Neural crest cell (in vitro differentiated cells): Measurements from ENCODE around the gene TXNRD3. TPM values are rescaled to one million over a fixed set of nuclear protein-coding genes. Genes with fewer than 3 reads are reported as not detected.

Experiments
- DNase-seq: peaks from one replicate; pipeline ENCODE4 v3.0.0; 2021; ENCODE audit warnings: low read depth, mixed read lengths, low spot score
- H3K27ac Mint-ChIP-seq: one replicate; pipeline ENCODE4 v1.8.0; 2021; ENCODE audit warnings: mild to moderate bottlenecking, mixed read lengths; ENCODE audit not compliant: unreplicated experiment
- H3K27me3 Mint-ChIP-seq: 2 replicates; pipeline ENCODE4 v1.8.0; 2021; ENCODE audit warnings: low read depth, mild to moderate bottlenecking, mixed read lengths
- H3K36me3 Mint-ChIP-seq: 2 replicates; pipeline ENCODE4 v1.8.0; 2021; ENCODE audit warnings: low read depth, mild to moderate bottlenecking, mixed read lengths
- H3K4me1 Mint-ChIP-seq: 2 replicates; pipeline ENCODE4 v1.8.0; 2021; ENCODE audit warnings: mixed read lengths
- H3K4me3 Mint-ChIP-seq: one replicate; pipeline ENCODE4 v1.8.0; 2021; ENCODE audit warnings: mild to moderate bottlenecking, mixed read lengths
- H3K9me3 Mint-ChIP-seq: 2 replicates; pipeline ENCODE4 v1.8.0; 2021; ENCODE audit warnings: mixed read lengths
- CTCF ChIP-seq: fragments of 200-600 bp; sonication (generic); conservative IDR thresholded peaks from 2 replicates; pipeline ENCODE4 v1.5.0; 2021; ENCODE audit warnings: antibody characterized with exemption, mild to moderate bottlenecking
- total RNA-seq: library from RNA; stranded (reverse); gene quantifications from 2 replicates; pipeline ENCODE4 v1.2.1, GENCODE V29; 2021

The TXNRD3 gene
- total RNA-seq, 1 donor from 2014 or later, result 13.8 TPM

- Mint-ChIP-seq H3K27ac (no peak overlapping the region), H3K4me3 (no peak overlapping the region), H3K9me3 (peaks cover 4% of the 10 kb centered on the region), H3K36me3 (no peaks in the 10 kb centered on the region), H3K27me3 (peaks cover 4% of the 10 kb centered on the region), H3K4me1 (no peaks in the 10 kb centered on the region)
- no peak for TF ChIP-seq CTCF
- DNase-seq, result no peak
Observed at GRCh38 chr3:126557761-126558160, 97.2 kb downstream of the TXNRD3 start.

GRCh38 chr3:126557415-126557745, 97.5 kb downstream of the TXNRD3 start:
- no peak overlapping the region for H3K27ac Mint-ChIP-seq
- DNase-seq, result no peak
- H3K9me3 Mint-ChIP-seq, result peaks cover 2% of the 10 kb centered on the region

More at GRCh38 chr3:126557415-126557745, 97.5 kb downstream of the TXNRD3 start:
- Mint-ChIP-seq H3K4me1 (no peaks in the 10 kb centered on the region), H3K36me3 (no peaks in the 10 kb centered on the region), H3K4me3 (no peak overlapping the region), H3K27me3 (peaks cover 4% of the 10 kb centered on the region)
- TF ChIP-seq CTCF, result no peak

Other genes starting within 250 kb of the TXNRD3 start
- gene ZXDC, start 179.2 kb downstream of the TXNRD3 start, total RNA-seq, result 34.3 and 34.7 TPM in 2 replicates
- not detected in 2 replicates for gene UROC1, start 137.4 kb downstream of the TXNRD3 start, total RNA-seq
- 0.19 TPM in 1 of 2 replicates, not detected in the other for gene CHST13, start 131.0 kb downstream of the TXNRD3 start, total RNA-seq
- not detected in 2 replicates for gene C3orf22, start 96.2 kb downstream of the TXNRD3 start, total RNA-seq
- gene CHCHD6, start 49.1 kb upstream of the TXNRD3 start, total RNA-seq, result 32.9 and 33.6 TPM in 2 replicates